Measurements from ENCODE around the gene STIM2.

DNA sequence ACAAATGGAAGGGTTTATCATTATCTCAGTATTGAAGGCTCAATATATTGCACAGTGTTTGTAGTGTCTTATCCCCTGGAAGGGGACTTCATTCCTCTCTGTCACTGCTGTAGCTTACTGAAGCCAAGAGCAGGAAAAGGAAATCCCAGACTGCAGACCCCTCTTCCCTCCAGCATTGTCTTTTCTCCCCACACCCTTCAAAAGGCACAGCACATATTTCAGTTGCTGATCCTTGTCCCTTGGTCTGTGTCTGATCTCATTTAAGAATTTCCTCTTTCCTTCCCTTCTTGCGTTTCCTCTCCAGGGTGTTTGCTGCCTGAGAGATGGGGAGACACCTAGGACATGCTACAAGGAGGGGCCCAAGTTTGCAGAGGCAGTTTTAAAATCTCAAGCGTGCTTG, 40.1 kb downstream of the STIM2 start:
- TF ChIP-seq, protein P1, sequence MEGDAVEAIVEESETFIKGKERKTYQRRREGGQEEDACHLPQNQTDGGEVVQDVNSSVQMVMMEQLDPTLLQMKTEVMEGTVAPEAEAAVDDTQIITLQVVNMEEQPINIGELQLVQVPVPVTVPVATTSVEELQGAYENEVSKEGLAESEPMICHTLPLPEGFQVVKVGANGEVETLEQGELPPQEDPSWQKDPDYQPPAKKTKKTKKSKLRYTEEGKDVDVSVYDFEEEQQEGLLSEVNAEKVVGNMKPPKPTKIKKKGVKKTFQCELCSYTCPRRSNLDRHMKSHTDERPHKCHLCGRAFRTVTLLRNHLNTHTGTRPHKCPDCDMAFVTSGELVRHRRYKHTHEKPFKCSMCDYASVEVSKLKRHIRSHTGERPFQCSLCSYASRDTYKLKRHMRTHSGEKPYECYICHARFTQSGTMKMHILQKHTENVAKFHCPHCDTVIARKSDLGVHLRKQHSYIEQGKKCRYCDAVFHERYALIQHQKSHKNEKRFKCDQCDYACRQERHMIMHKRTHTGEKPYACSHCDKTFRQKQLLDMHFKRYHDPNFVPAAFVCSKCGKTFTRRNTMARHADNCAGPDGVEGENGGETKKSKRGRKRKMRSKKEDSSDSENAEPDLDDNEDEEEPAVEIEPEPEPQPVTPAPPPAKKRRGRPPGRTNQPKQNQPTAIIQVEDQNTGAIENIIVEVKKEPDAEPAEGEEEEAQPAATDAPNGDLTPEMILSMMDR (conservative IDR thresholded peaks at IDR 0.05), result no peak
- no peak for TF ChIP-seq ZFX (IDR thresholded peaks at IDR 0.05)

All from C4-2B (cell line).